CD8-positive, alpha-beta memory T cell (primary cell): ENCODE measurements around the gene PPFIA4. TPM values are rescaled to one million over a fixed set of nuclear protein-coding genes. Genes with fewer than 3 reads are reported as not detected.

Experiments used
- CTCF ChIA-PET: fragments of 350-600 bp; sonication (Branson Sonifier 250); formaldehyde crosslinking; loops from one replicate; lab custom pipeline; 2021; ENCODE audit warnings: antibody characterized with exemption; lab: Charles Lee
- POLR2A ChIA-PET: fragments of 350-600 bp; sonication (Branson Sonifier 250); formaldehyde crosslinking; loops from one replicate; lab custom pipeline; 2021; ENCODE audit warnings: antibody characterized with exemption; lab: Charles Lee
- DNase-seq, 5 donors: peaks; one replicate each; pipeline versions ENCODE4 v3.0.0 to v3.0.0-alpha.2; 2020 to 2022; ENCODE audit warnings: mixed read lengths in 1 of 5
- H3K27ac ChIP-seq: one replicate; pipeline ENCODE4 v1.7.0; 2013; ENCODE audit warnings: low read depth, mild to moderate bottlenecking, low read length, moderate library complexity
- H3K27me3 ChIP-seq: 2 replicates; pipeline ENCODE4 v1.7.0; 2013; ENCODE audit warnings: low read length, mild to moderate bottlenecking; ENCODE audit not compliant: insufficient read depth, poor library complexity, severe bottlenecking
- H3K36me3 ChIP-seq: 2 replicates; pipeline ENCODE4 v1.7.0; 2013; ENCODE audit warnings: mild to moderate bottlenecking, low read length, moderate library complexity; ENCODE audit not compliant: insufficient read depth
- H3K4me1 ChIP-seq: 2 replicates; pipeline ENCODE4 v1.7.0; 2013; ENCODE audit warnings: mild to moderate bottlenecking, low read length, moderate library complexity; ENCODE audit not compliant: insufficient read depth
- H3K4me3 ChIP-seq: 2 replicates; pipeline ENCODE4 v1.7.0; 2013; ENCODE audit warnings: mild to moderate bottlenecking, low read length
- H3K9me3 ChIP-seq: 2 replicates; pipeline ENCODE4 v1.7.0; 2013; ENCODE audit warnings: mild to moderate bottlenecking, low read length
- H3K27ac Mint-ChIP-seq, 8 donors: one replicate each; pipeline ENCODE4 v1.8.0; 2020 to 2021; ENCODE audit warnings: mixed read lengths in 8 of 8, mild to moderate bottlenecking in 6 of 8, inconsistent platforms in 3 of 8, moderate library complexity in 3 of 8
- H3K27me3 Mint-ChIP-seq, 2 donors: one replicate each; pipeline ENCODE4 v1.8.0; 2020 to 2021; ENCODE audit warnings: mixed read lengths in 2 of 2, mild to moderate bottlenecking in 1 of 2, moderate library complexity in 1 of 2
- H3K36me3 Mint-ChIP-seq, 3 donors: one replicate each; pipeline ENCODE4 v1.8.0; 2020 to 2021; ENCODE audit warnings: mixed read lengths in 3 of 3, inconsistent platforms in 1 of 3, mild to moderate bottlenecking in 1 of 3
- H3K4me1 Mint-ChIP-seq, 3 donors: one replicate each; pipeline ENCODE4 v1.8.0; 2020 to 2021; ENCODE audit warnings: mixed read lengths in 3 of 3, inconsistent platforms in 1 of 3, mild to moderate bottlenecking in 1 of 3
- H3K4me3 Mint-ChIP-seq, 7 donors: one replicate each; pipeline ENCODE4 v1.8.0; 2020 to 2021; ENCODE audit warnings: mixed read lengths in 7 of 7, mild to moderate bottlenecking in 6 of 7, moderate library complexity in 4 of 7, inconsistent platforms in 2 of 7
- H3K9me3 Mint-ChIP-seq, 5 donors: one replicate each; pipeline ENCODE4 v1.8.0; 2020 to 2022; ENCODE audit warnings: mixed read lengths in 5 of 5, mild to moderate bottlenecking in 3 of 5, moderate library complexity in 2 of 5, inconsistent platforms in 1 of 5
- polyA plus RNA-seq: library from polyadenylated mRNA; unstranded; fragments of 300-500 nt; fragmentation: Illumina TruSeq; gene quantifications from one replicate; pipeline ENCODE4 v1.2.3, GENCODE V29; 2021
- total RNA-seq, 2 experiments: library from RNA; stranded (reverse); gene quantifications; one replicate each; pipeline ENCODE4 v1.2.3, GENCODE V29; 2021

PPFIA4 gene
- total and polyA plus RNA-seq, 3 experiments from 2014 or later: 1.2 to 1.5 TPM; not detected in 1

DNA sequence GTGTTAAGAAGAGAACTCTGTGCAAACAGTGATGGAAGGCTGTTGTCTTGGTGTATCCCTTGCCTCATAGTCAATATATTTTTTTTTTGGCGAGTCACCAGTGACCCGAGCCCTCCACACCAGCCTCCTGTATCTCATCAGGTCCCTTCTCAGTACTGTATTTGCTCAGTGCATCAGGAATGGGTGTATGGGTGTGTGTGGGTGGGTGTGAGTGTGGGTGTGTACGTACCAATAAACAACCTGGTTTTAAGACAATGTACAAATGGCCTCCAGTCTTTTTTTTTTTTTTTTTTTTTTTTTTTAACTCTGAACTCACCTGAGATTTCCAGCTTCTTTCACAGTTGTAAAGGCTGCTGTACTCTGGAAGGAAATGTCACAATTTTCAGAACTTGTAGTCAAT, 52.2 kb downstream of the PPFIA4 start:
- ChIA-PET CTCF (no interaction called here), POLR2A (no interaction called here)
- H3K4me3 Mint-ChIP-seq: no peak overlapping the region
- H3K27ac Mint-ChIP-seq: no peak overlapping the region
- Histone ChIP-seq H3K27me3 (peaks cover 7% of the 10 kb centered on the region), H3K9me3 (no peaks in the 10 kb centered on the region), H3K36me3 (no peaks in the 10 kb centered on the region), H3K4me1 (peaks cover 3% of the 10 kb centered on the region), H3K4me3 (no peak overlapping the region), H3K27ac (no peak overlapping the region)
- peaks cover 3 to 6% (median 5%) of the 10 kb centered on the region in 3 donors for H3K4me1 Mint-ChIP-seq
- DNase-seq: no peak
- H3K9me3 Mint-ChIP-seq: no peaks in the 10 kb centered on the region
- H3K36me3 Mint-ChIP-seq: no peaks in the 10 kb centered on the region
- peaks cover 37 to 71% of the 10 kb centered on the region in 2 donors for H3K27me3 Mint-ChIP-seq

DNA sequence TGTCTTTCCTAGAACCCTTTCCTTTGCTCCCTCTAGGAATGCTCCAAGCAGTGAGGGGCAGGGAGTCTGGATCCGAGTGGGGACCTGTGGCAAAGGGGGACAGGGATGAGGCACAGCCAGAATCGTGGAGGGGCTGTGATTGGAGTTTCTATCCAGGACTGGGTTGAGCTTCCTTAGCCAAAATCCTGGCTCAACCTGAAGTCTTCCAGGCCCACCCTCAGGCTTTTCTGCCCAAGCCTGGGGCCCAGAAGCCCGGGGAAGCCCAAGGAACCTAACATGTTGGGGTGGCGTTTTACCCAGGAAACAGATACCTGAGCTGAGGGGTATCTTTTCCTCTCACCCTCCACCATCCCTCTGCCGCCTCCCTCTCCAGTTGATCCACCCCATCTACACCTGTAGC, 54.2 kb downstream of the PPFIA4 start:
- Histone ChIP-seq H3K27me3 (peaks cover 3% of the 10 kb centered on the region), H3K4me1 (peaks cover 3% of the 10 kb centered on the region), H3K27ac (no peak overlapping the region), H3K4me3 (no peak overlapping the region), H3K9me3 (no peaks in the 10 kb centered on the region), H3K36me3 (no peaks in the 10 kb centered on the region)
- H3K27ac Mint-ChIP-seq: no peak overlapping the region
- no peak overlapping the region for H3K4me3 Mint-ChIP-seq
- H3K27me3 Mint-ChIP-seq: peaks cover 25 to 55% of the 10 kb centered on the region in 2 donors
- no peaks in the 10 kb centered on the region for H3K9me3 Mint-ChIP-seq
- POLR2A ChIA-PET: no interaction called here
- CTCF ChIA-PET: no interaction called here
- H3K4me1 Mint-ChIP-seq: peaks cover 3 to 6% (median 5%) of the 10 kb centered on the region in 3 donors
- DNase-seq: no peak
- no peaks in the 10 kb centered on the region for H3K36me3 Mint-ChIP-seq

DNA sequence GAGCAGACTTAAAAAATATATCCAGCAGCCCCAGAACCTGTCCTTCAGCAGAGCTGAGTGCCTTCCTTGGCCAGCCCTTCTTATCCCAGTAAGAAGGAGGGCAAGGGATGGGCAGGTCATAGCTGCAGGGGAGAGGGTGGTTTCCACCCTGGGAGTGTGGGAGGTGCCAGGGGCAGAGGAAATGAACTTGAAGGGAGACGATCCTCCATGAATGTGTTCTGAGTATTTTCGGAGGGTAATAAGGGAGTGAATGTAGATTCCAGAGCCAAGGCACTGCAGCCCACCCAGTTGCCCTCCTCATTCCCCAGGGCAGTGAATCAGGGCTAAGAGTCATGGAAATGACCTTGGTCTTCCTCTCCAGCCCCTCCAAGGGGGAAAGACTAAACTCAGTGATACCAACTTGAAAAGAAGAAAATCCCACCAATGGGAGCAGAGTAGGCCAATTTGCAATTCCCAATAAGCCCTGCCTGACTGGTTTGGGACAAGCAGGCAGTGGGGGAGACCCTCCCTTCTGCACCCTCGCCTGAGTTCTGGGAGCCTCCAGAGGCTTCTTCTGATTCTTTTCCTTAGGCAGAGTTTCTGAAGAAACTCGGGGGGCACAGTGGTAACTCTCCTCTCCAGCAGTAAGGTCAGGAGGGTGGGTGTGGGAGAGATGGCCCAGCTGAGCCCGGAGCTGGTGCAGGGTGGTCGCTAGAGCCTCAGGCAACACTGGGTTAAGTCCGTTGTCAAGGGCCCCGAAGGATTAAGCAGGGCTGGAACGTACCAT, 55.4 kb downstream of the PPFIA4 start:
- Histone ChIP-seq H3K27ac (no peak overlapping the region), H3K27me3 (no peaks in the 10 kb centered on the region), H3K4me3 (no peak overlapping the region), H3K9me3 (no peaks in the 10 kb centered on the region), H3K4me1 (no peaks in the 10 kb centered on the region), H3K36me3 (no peaks in the 10 kb centered on the region)
- POLR2A ChIA-PET: no interaction called here
- H3K4me3 Mint-ChIP-seq: no peak overlapping the region
- H3K27ac Mint-ChIP-seq: no peak overlapping the region
- no peaks in the 10 kb centered on the region for H3K9me3 Mint-ChIP-seq
- no peaks in the 10 kb centered on the region for H3K36me3 Mint-ChIP-seq
- CTCF ChIA-PET: interaction anchor here (1.1 kb wide), 1 partner anchor 43 kb away, joined by 3 read pairs; no protein-coding TSS in a partner anchor
- no peak for DNase-seq
- peaks cover 22 to 48% of the 10 kb centered on the region in 2 donors for H3K27me3 Mint-ChIP-seq
- H3K4me1 Mint-ChIP-seq: no peaks in the 10 kb centered on the region

DNA sequence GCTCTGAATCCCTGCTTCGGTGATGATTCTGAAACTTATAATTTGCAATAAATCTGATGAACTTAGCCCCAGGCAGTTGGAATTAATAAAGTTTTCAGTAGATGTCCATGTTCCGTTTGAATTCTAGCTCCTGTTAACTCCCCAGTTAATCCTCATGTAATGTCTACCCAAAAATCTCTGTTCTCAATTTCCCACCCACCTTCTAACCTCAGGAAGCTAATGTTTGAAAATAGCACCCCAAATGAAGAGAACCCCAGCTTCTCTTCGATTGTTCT, 55.9 kb downstream of the PPFIA4 start:
- Mint-ChIP-seq H3K4me1 (no peaks in the 10 kb centered on the region), H3K4me3 (no peak overlapping the region), H3K27me3 (peaks cover 19 to 45% of the 10 kb centered on the region in 2 donors), H3K36me3 (no peaks in the 10 kb centered on the region), H3K27ac (no peak overlapping the region), H3K9me3 (no peaks in the 10 kb centered on the region)
- no peak for DNase-seq
- H3K9me3 ChIP-seq: no peaks in the 10 kb centered on the region
- CTCF ChIA-PET: interaction anchor here (1.1 kb wide), 1 partner anchor 43 kb away, joined by 3 read pairs; no protein-coding TSS in a partner anchor
- no peaks in the 10 kb centered on the region for H3K4me1 ChIP-seq
- H3K27ac ChIP-seq: no peak overlapping the region
- POLR2A ChIA-PET: no interaction called here
- no peak overlapping the region for H3K4me3 ChIP-seq
- no peaks in the 10 kb centered on the region for H3K27me3 ChIP-seq
- H3K36me3 ChIP-seq: no peaks in the 10 kb centered on the region

DNA sequence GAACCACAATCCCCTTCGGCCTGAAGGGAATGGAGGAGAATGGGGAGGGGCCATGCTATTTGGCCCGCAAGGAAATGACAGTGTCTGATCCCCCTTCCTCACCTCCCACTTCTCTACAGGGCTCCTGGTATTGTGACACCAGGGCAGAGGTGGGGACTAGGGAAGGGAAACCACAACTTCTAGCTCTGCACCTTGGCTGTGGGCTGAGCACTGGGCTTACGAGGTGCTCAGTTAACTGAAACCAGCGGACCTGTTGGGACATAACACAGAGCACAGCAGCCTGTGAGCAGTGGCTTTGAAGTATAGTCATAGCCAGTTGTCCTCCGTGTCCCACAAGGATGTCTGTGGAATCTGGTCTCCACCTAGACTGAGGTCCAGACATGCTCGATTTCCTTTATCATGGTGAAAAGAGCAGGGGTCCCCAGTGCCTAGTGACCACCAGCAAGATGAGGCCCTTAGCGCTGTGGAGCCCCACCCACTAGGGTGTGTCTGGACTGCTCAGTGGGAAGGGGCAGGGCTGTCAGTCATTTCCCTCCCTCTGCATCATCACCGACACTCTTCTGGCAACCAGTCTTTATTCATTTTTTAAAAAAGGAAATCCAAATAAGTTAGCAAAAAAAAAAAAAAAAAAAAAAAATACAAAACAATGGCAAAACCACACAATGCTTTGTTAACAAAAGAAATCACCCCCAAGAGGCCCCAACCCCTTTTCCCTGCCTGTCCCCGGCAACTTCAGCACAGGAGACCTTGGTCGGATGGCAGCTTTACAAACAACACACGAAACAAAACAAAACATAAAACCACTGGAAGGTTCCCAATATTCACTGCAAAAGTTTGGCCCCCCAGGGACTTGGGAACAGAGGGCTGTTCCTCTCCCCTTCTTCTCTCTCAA, 56.5 kb downstream of the PPFIA4 start:
- H3K36me3 ChIP-seq: no peaks in the 10 kb centered on the region
- Mint-ChIP-seq H3K4me1 (no peaks in the 10 kb centered on the region), H3K27ac (no peak overlapping the region), H3K36me3 (no peaks in the 10 kb centered on the region), H3K9me3 (no peaks in the 10 kb centered on the region), H3K27me3 (peaks cover 13 to 43% of the 10 kb centered on the region in 2 donors), H3K4me3 (no peak overlapping the region)
- CTCF ChIA-PET: interaction anchor here (1.1 kb wide), 1 partner anchor 44 kb away, joined by 3 read pairs; no protein-coding TSS in a partner anchor
- no peak overlapping the region for H3K4me3 ChIP-seq
- POLR2A ChIA-PET: no interaction called here
- no peak overlapping the region for H3K27ac ChIP-seq
- H3K27me3 ChIP-seq: no peaks in the 10 kb centered on the region
- no peak for DNase-seq
- no peaks in the 10 kb centered on the region for H3K4me1 ChIP-seq
- no peaks in the 10 kb centered on the region for H3K9me3 ChIP-seq

DNA sequence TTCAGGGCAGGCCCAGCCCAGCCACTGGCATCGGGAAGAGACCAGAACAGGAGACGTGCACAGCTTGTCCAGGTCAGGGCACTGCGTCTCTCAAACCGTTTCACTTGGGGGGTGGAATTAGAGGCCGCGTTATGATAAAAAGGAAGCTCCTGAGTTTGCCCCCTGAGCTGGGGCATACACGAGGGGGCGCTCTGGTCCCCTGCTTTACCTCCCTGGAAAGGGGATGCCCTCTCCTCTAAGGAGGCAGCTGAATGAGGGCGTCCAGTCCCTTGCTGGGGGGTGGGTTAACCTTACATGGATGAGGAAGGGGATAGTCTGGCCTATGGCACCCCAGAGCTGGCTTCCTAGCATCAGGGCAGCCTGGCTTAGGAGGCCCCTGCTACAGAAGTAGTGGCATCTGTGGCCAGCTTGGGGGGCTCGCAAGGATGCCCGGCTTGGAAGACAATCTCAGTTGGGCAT, 57.2 kb downstream of the PPFIA4 start:
- ChIA-PET CTCF (interaction anchor here (1.2 kb wide), 1 partner anchor 10 kb away, joined by 3 read pairs; no protein-coding TSS in a partner anchor), POLR2A (no interaction called here)
- Mint-ChIP-seq H3K27ac (no peak overlapping the region), H3K27me3 (peaks cover 15 to 41% of the 10 kb centered on the region in 2 donors), H3K4me3 (no peak overlapping the region), H3K36me3 (no peaks in the 10 kb centered on the region), H3K4me1 (no peaks in the 10 kb centered on the region), H3K9me3 (no peaks in the 10 kb centered on the region)
- Histone ChIP-seq H3K27me3 (no peaks in the 10 kb centered on the region), H3K9me3 (no peaks in the 10 kb centered on the region), H3K27ac (no peak overlapping the region), H3K4me3 (no peak overlapping the region), H3K4me1 (no peaks in the 10 kb centered on the region), H3K36me3 (no peaks in the 10 kb centered on the region)
- no peak for DNase-seq

DNA sequence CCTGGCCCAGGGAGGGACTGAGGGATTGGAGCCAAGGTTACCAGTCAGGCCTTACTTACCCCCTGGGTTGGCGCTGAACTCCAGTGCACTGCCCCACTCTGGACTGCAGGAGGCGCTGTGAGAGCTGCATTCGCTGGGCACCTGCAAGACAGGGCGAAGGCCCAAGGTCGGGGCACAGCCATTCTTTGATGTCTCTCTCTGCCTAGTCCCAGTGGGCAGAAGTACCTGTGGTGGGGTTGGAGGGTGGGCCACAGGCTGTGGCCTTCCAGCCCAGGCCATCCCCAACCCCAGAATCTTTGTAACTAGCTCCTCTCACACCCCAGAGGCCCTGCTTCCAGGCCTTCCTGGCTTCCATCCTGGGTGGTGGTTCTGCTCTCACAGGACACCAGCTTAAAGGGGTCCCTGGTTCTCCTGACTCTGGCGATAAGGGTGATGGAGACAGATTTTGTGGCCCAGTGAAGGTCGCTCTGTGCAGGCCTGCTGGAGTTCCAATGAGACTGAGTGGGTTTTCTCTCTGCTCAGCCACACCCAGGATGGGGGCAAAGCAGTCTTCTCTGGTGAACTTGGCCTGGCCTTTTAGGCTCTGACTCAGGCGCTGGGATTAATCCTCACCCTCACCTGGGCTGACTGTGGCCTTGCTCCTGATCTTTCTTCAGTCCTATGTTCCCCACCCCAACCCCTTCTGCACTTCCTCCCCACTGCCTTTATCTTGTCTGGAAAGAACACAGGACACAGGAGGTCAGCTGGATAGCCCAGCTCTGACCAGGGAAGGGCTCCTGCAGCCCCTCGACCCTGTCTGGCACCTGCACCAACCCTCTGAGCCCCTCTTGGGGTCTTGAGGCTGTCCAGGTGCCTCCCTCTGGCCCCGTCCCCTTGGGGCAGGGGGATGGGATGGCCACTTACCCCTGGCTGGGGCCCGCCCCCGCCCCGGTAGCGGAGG, 58.6 kb downstream of the PPFIA4 start:
- no peaks in the 10 kb centered on the region for H3K9me3 Mint-ChIP-seq
- ChIA-PET CTCF (interaction anchor here (1.2 kb wide), 1 partner anchor 9 kb away, joined by 3 read pairs; no protein-coding TSS in a partner anchor), POLR2A (no interaction called here)
- H3K36me3 Mint-ChIP-seq: no peaks in the 10 kb centered on the region
- H3K4me3 Mint-ChIP-seq: no peak overlapping the region
- H3K4me1 Mint-ChIP-seq: no peaks in the 10 kb centered on the region
- Histone ChIP-seq H3K4me3 (no peak overlapping the region), H3K36me3 (no peaks in the 10 kb centered on the region), H3K27ac (no peak overlapping the region), H3K4me1 (no peaks in the 10 kb centered on the region), H3K9me3 (no peaks in the 10 kb centered on the region), H3K27me3 (no peaks in the 10 kb centered on the region)
- DNase-seq: no peak
- peaks cover 14 to 34% of the 10 kb centered on the region in 2 donors for H3K27me3 Mint-ChIP-seq
- no peak overlapping the region for H3K27ac Mint-ChIP-seq
